Smooth muscle cell of the brain vasculature (primary cell): Measurements from ENCODE around the gene MDP1.
"Not testable (repeated sequence)": the region's sequence is repeated elsewhere in the genome, so short reads cannot be mapped to it uniquely, and the experiment has no call there.

Source experiments
- DNase-seq: peaks from one replicate; pipeline ENCODE4 v3.0.0-alpha.2; 2012; ENCODE audit warnings: low read depth, low spot score

Gene MDP1

DNA sequence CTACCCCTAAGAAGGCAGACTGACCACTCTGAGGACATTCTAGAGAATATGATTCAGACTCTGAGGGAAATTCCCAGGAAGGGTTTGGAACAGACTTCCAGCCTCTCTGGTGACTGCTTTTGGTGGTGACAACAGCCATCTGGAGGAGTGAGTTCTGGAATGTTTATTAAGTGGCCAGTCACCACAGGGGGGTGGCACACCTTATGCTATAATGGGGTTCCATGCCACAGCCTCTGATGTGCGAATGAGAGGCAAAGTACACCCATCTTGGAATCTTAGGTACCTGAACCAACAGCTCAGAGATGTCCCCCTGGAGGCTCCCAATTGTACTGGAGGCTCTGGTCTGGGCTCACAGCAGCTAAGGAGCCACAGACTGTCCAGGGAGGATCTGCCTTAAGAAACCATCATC lies 36.0 kb upstream of the MDP1 start:
- no peak for DNase-seq

DNA sequence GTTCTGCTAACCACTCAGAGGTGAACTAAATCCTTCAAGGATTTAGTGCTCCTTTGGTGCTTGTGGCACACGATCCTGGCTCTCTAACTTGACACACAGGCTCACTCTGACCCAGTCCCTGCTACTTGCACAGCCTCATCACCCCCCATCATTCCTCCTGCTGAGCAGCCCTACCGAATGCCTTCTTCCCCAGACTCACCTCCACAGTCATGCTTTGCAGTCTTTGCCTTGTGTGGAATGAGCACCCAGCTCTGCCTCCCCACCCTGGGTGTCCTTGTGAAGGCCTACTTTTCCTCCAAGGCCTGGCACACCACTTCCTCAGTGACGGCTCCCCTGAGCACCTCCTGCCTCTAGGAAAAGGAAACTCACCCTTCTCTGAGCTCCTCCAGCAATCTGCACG lies 34.5 kb upstream of the MDP1 start:
- DNase-seq, result no peak

GRCh38 chr14:24249230-24250021 lies 33.6 kb upstream of the MDP1 start:
- no peak for DNase-seq

- DNase-seq, result no peak
Observed at GRCh38 chr14:24247422-24247821, 31.6 kb upstream of the MDP1 start.

GRCh38 chr14:24246765-24247212 lies 30.9 kb upstream of the MDP1 start:
- DNase-seq, result no peak

- DNase-seq, result not testable (repeated sequence)
Observed at GRCh38 chr14:24245350-24245749, 29.5 kb upstream of the MDP1 start.

- no peak for DNase-seq
Observed at GRCh38 chr14:24243336-24243836, 27.5 kb upstream of the MDP1 start.

- DNase-seq, result no peak
Observed at GRCh38 chr14:24241829-24242443, 26.1 kb upstream of the MDP1 start.

DNA sequence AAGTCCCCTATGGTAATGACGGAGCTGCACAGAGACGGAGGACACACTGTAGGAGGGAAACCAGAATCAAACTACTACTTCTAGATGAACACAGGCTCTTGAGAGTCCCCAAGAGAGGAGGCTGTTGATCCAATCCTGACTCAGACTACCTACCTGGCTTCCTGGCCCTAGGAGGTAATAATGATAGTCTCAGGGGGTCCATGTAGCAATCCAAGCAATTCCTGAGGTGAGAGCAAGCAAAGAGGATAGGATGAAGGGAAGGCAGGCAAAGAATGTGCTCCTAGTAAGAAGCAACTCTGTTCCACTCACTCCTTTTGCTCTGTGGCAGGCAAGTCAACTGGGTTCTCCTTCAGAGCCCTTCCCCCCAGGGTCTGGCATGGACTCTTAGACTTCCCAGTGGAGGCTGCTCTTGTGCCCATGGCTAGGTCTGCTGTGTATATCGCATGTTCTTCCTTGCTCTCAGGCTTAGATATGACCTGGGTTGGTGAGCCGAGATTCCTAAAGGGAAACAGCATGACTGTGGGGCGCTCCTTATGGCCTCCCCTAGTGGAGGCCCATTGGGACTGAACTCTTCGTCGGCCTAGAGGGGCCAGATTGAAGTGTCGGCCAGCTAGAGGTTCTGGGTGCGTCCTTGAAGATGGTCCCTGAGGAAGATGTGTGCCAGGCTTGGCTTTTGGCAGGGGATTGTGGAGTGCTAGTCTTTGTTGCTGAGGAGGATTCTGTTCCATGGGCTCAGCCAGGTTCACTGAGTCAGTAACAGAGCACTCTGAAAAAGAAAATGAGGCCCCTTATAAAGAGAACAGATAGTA lies 24.4 kb upstream of the MDP1 start:
- no peak for DNase-seq

DNA sequence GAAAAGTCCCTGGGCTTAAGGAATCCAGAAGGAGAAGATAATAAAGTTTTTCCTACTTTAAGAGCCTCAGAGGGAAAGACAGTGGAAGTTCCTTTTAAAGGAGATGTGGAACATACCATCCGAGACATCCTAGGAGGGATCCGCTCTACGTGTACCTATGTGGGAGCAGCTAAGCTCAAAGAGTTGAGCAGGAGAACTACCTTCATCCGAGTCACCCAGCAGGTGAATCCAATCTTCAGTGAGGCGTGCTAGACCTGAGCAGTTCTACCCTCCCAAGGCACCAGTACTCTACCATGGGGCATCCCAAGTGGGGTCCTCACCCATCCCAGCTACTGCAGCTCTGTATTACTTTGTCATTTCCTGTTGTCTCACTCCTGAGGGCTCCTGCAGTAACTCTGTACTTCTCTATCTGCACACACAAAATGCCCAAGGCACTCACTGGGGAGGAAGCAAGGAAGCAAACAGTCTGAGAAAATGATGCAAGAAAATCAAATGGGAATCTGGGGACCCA lies 22.7 kb upstream of the MDP1 start:
- no peak for DNase-seq

DNA sequence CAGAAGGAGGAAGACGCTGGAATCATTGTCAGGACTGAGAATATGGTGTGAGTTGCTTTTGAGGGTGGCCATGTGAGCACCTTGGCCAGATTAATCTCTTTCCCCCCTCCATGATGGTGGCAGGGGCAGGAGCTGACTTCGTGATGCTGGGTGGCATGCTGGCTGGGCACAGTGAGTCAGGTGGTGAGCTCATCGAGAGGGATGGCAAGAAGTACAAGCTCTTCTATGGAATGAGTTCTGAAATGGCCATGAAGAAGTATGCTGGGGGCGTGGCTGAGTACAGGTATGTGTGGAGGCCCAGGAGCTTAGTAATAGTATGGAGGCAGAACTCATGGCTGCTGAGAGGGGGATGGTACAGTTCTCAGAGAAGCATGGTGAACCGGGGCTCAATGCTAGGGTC lies 22.3 kb upstream of the MDP1 start:
- no peak for DNase-seq

GRCh38 chr14:24237463-24237955 lies 21.6 kb upstream of the MDP1 start:
- DNase-seq, result no peak

DNA sequence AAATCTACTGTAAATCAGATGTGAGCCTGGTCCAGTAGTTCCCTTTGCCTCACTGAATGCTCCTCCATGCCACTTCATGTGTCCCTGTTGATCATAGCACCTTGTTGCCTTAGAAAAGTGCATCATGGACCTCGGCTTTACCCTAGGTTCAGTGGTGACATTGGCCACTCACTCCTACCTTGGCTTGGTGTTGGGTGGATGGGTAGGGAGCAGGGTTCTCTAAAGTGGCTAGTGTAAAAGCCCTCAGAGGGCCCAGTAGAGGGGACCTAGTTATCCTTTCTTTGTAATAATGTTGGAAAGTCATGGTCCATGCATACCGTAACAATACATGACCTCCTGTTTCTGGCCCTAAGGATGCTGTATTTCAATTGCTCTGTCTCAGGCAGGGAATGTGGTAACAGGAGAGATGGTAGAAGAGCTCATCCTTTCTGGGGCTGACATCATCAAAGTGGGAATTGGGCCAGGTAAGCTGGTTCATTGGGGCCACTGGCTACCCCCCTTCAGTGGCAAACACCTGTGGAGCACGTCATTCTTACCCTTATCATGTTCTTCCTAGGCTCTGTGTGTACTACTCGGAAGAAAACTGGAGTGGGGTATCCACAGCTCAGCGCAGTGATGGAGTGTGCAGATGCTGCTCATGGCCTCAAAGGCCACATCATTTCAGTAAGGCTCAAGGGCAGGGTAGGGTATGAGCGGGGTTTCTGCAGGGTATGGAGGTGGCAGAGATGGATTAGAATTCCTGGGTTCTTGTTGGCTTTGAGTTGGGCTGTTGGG lies 21.0 kb upstream of the MDP1 start:
- no peak for DNase-seq

- DNase-seq, result no peak
Observed at GRCh38 chr14:24235804-24236688, 20.2 kb upstream of the MDP1 start.

- DNase-seq, result no peak
Observed at GRCh38 chr14:24234095-24235005, 18.5 kb upstream of the MDP1 start.

- DNase-seq, result no peak
Observed at GRCh38 chr14:24233538-24233866, 17.6 kb upstream of the MDP1 start.

- no peak for DNase-seq
Observed at GRCh38 chr14:24232645-24233537, 17.0 kb upstream of the MDP1 start, which contains the start of gene GMPR2. TSS of gene GMPR2 (plus strand) at chr14:24232929. CDS start at chr14:24233254, 325 bp downstream.

DNA sequence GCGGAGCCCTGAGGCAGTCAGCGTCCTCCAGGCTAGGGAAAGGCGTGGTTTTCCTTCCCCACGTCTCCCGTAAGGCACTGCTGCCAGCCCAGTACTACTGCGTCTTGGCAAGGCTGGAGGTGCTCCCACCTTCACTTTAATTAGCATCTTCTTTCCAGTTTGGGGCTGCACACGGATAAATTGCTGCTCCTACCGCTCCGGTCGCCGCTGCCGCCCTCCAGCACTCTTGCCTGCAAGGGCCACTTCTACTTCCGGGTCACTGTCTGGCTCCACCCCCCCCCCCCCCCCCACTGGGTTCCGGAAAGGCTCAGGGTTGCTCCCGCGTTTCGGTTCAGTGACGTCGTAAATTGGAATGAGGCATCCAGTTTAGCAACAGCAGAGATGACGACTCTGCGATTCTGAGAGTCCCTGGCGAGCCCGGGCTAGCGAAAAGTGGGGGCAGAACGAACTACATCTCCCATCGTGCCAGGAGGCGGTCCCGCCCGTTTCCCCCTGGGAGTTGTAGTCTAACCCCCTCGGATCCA lies 16.3 kb upstream of the MDP1 start, which contains the start of gene NEDD8:
NEDD8 (minus strand) TSS at position 247 of the 524 bp plus-strand sequence; CDS start at position 147, 100 bp downstream.
- peak; percentile 85 for DNase-seq
